GM12801 (cell line): ENCODE data around the gene RMRP.

Experiments
- TF ChIP-seq, protein P1 (sequence below): IDR thresholded peaks from one replicate; pipeline ENCODE4 v1.5.1; 2011; ENCODE audit warnings: control low read depth; ENCODE audit not compliant: insufficient read length; ENCODE audit errors: extremely low read depth

RMRP gene

DNA sequence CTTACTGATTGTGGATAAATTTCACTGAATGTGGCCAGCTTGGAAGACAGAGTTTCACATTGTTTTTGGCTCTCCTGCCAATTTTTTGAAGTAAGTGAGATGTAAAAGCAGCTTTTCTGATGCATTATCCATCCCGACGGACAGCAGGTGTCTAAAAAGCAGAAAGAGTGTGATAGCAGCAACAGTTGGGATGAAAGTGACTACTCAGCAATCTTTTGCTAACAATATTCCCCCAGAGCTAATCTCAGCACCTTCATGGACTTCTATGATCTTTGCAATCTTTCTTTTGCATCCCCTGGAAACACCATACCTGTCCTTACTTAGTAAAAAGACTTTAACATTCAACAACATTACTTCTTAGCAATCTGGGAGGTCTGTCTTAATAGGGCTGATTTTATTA is 45.0 kb downstream of the RMRP start:
- TF ChIP-seq, protein P1, sequence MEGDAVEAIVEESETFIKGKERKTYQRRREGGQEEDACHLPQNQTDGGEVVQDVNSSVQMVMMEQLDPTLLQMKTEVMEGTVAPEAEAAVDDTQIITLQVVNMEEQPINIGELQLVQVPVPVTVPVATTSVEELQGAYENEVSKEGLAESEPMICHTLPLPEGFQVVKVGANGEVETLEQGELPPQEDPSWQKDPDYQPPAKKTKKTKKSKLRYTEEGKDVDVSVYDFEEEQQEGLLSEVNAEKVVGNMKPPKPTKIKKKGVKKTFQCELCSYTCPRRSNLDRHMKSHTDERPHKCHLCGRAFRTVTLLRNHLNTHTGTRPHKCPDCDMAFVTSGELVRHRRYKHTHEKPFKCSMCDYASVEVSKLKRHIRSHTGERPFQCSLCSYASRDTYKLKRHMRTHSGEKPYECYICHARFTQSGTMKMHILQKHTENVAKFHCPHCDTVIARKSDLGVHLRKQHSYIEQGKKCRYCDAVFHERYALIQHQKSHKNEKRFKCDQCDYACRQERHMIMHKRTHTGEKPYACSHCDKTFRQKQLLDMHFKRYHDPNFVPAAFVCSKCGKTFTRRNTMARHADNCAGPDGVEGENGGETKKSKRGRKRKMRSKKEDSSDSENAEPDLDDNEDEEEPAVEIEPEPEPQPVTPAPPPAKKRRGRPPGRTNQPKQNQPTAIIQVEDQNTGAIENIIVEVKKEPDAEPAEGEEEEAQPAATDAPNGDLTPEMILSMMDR, result no peak

GRCh38 chr9:35611230-35611797 is 46.5 kb downstream of the RMRP start:
- TF ChIP-seq, protein P1, result no peak

DNA sequence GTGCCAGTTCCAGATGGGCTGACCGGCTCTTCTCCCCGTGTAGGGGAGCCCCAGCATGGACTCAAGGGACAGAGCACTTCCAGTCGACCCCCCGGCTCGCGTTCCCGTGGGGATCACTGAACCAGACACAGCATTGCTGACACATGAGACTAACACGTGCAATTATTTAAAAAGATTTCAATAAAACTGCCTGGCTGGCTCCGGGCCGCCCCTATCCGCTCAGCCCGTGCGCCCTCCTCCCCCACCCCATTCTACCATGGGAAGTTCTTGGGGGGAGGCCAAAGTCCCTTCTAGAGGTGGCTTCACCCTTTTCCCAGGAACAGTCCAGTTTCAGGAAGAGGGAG is 48.0 kb downstream of the RMRP start:
- TF ChIP-seq, protein P1, result no peak

DNA sequence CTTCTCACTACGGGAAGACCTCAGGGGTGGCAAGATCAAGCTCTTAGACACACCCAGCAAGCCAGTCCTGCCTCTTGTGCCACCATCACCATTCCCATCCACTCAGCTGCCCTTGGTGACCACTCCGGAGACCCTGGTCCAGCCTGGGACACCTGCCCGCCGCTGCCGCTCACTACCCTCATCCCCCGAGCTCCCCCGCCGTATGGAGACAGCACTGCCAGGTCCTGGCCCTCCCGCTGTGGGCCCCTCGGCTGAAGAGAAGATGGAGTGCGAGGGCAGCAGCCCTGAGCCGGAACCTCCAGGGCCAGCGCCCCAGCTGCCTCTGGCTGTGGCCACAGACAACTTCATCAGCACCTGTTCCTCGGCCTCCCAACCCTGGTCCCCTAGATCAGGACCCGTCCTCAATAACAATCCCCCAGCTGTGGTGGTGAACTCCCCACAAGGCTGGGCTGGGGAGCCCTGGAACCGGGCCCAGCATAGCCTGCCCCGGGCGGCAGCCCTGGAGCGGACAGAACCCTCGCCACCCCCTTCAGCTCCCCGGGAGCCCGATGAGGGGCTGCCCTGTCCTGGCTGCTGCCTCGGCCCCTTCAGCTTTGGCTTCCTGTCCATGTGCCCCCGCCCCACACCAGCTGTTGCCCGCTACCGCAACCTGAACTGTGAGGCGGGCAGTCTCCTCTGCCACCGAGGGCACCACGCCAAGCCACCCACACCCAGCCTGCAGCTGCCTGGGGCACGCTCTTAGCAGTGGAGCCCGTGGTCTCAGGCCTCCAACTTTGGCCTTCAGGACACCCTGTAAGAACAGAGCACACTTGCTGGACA is 48.6 kb downstream of the RMRP start:
- TF ChIP-seq, protein P1, result no peak

GRCh38 chr9:35608221-35608620 is 49.6 kb downstream of the RMRP start:
- TF ChIP-seq, protein P1, result no peak
